NT2/D1 (cell line): ENCODE data around the gene ZFYVE9.

Experiments used
- YY1 ChIP-seq: IDR thresholded peaks from 2 replicates; pipeline ENCODE4 v1.6.1; 2011; ENCODE audit not compliant: insufficient read length, insufficient read depth
- ZNF274 ChIP-seq: IDR thresholded peaks from 2 replicates; pipeline ENCODE4 v1.6.1; 2011; ENCODE audit warnings: mild to moderate bottlenecking, low read depth, low read length

DNA sequence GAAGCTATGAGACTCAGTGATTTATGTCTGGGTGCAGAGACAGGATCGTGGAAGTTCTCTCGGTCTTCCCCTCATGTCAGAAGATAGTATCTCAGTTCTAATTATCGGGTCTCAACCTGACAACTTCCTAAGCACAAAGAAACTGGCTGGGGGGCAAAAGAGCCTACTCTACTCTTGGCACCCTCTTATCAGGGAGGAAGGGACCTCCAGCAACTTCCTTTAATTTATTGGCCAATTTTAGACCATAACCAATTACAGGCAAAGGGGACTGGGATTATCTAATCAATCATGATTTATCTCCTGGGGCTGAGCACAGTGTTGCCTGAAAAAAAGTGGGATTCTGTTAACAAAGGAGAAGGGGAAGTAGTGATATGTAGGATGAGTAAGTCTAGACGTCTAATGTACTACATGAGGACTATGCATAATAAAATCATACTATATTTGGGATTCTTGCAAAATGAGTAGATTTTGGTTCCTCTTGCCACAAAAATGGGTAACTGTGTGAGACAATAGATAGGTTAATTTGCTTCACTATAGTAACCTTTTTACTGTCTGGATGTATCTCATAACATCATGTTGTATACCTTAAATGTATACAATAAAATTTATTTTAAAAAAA is 98.8 kb downstream of the ZFYVE9 start:
- TF ChIP-seq ZNF274, result no peak
- no peak for TF ChIP-seq YY1
